Cortex of kidney (tissue), 1 donor: ENCODE data around the gene COBL.

ENCODE experiments used
- DNase-seq: peaks from one replicate; lab custom pipeline; 2025; lab: John Stamatoyannopoulos, UW

Gene COBL

GRCh38 chr7:51142741-51143385 is 173.7 kb downstream of the COBL start:
- no peak for DNase-seq

- DNase-seq = no peak
Measured at GRCh38 chr7:51141451-51142003, 175.1 kb downstream of the COBL start.

- DNase-seq = no peak
Measured at GRCh38 chr7:51140199-51141164, 176.1 kb downstream of the COBL start.

GRCh38 chr7:51139796-51140195 is 176.8 kb downstream of the COBL start:
- DNase-seq = no peak

- no peak for DNase-seq
Measured at GRCh38 chr7:51138123-51139085, 178.2 kb downstream of the COBL start.

- no peak for DNase-seq
Measured at GRCh38 chr7:51135576-51135975, 181.0 kb downstream of the COBL start.

GRCh38 chr7:51134013-51134441 is 182.6 kb downstream of the COBL start:
- DNase-seq = no peak

GRCh38 chr7:51132661-51133060 is 183.9 kb downstream of the COBL start:
- DNase-seq = no peak

- DNase-seq = no peak
Measured at GRCh38 chr7:51129527-51130472, 186.8 kb downstream of the COBL start.

GRCh38 chr7:51128545-51129435 is 187.8 kb downstream of the COBL start:
- no peak for DNase-seq

GRCh38 chr7:51127618-51127904 is 189.0 kb downstream of the COBL start:
- DNase-seq = no peak

GRCh38 chr7:51126813-51127617 is 189.6 kb downstream of the COBL start:
- no peak for DNase-seq

GRCh38 chr7:51126324-51126723 is 190.3 kb downstream of the COBL start:
- no peak for DNase-seq

GRCh38 chr7:51124321-51124720 is 192.3 kb downstream of the COBL start:
- DNase-seq = no peak

- DNase-seq = no peak
Measured at GRCh38 chr7:51123322-51124019, 193.1 kb downstream of the COBL start.

- no peak for DNase-seq
Measured at GRCh38 chr7:51121931-51122425, 194.6 kb downstream of the COBL start.

GRCh38 chr7:51121036-51121790 is 195.4 kb downstream of the COBL start:
- no peak for DNase-seq
